Caco-2 (cell line): Measurements from ENCODE around the gene TULP1. TPM values are rescaled to one million over a fixed set of nuclear protein-coding genes. Genes with fewer than 3 reads are reported as not detected.
A peak's percentile ranks its signal among the peaks of the same experiment; 100 is the strongest.

Experiments used
- BruUV-seq: library from RNA; stranded (reverse); fragments of 400-500 nt; replicated peaks from 2 replicates; lab custom pipeline; 2021; lab: Mats Ljungman, UMichigan
- CTCF ChIA-PET: fragments of 300-600 bp; sonication (Branson Sonifier 250); formaldehyde crosslinking; loops from one replicate; lab custom pipeline; 2022; ENCODE audit warnings: antibody characterized with exemption; lab: Charles Lee
- POLR2A ChIA-PET: fragments of 300-600 bp; sonication (Branson Sonifier 250); formaldehyde crosslinking; loops from one replicate; lab custom pipeline; 2022; ENCODE audit warnings: antibody characterized with exemption; lab: Charles Lee
- DNase-seq, 2 experiments: peaks; one replicate each; pipeline versions ENCODE4 v3.0.0 to v3.0.0-alpha.2; 2020 to 2022
- H3K27me3 ChIP-seq: replicated peaks from 2 replicates; pipeline ENCODE4 v1.6.0; 2011; ENCODE audit warnings: low read length; ENCODE audit not compliant: control insufficient read depth, insufficient read depth
- H3K36me3 ChIP-seq: 2 replicates; pipeline ENCODE4 v1.5.1; 2011; ENCODE audit warnings: low read length; ENCODE audit not compliant: control insufficient read depth, insufficient read depth
- H3K4me1 ChIP-seq: fragments of 250-450 bp; sonication (Bioruptor Pico); 2 replicates; pipeline ENCODE4 v1.5.1; 2020; ENCODE audit warnings: mild to moderate bottlenecking
- H3K4me3 ChIP-seq: 2 replicates; pipeline ENCODE4 v1.5.1; 2011; ENCODE audit warnings: low read depth, mild to moderate bottlenecking, control low read depth, low read length
- H3K9me3 ChIP-seq: fragments of 250-450 bp; sonication (Bioruptor Pico); 2 replicates; pipeline ENCODE4 v1.5.1; 2020; ENCODE audit warnings: mild to moderate bottlenecking, moderate library complexity
- H3K27ac Mint-ChIP-seq: one replicate; pipeline ENCODE4 v1.8.0; 2022; ENCODE audit warnings: mixed read lengths; ENCODE audit not compliant: unreplicated experiment
- H3K27me3 Mint-ChIP-seq: one replicate; pipeline ENCODE4 v1.8.0; 2022; ENCODE audit warnings: mixed read lengths; ENCODE audit not compliant: insufficient read depth, unreplicated experiment
- H3K36me3 Mint-ChIP-seq: one replicate; pipeline ENCODE4 v1.8.0; 2022; ENCODE audit warnings: mild to moderate bottlenecking, mixed read lengths; ENCODE audit not compliant: insufficient read depth, unreplicated experiment
- H3K4me1 Mint-ChIP-seq: one replicate; pipeline ENCODE4 v1.8.0; 2022; ENCODE audit warnings: low read depth, mixed read lengths; ENCODE audit not compliant: unreplicated experiment
- H3K4me3 Mint-ChIP-seq: one replicate; pipeline ENCODE4 v1.8.0; 2022; ENCODE audit warnings: mild to moderate bottlenecking, moderate library complexity, mixed read lengths; ENCODE audit not compliant: unreplicated experiment
- H3K9me3 Mint-ChIP-seq: one replicate; pipeline ENCODE4 v1.8.0; 2022; ENCODE audit warnings: mixed read lengths; ENCODE audit not compliant: unreplicated experiment
- CTCF ChIP-seq, 2 experiments: fragments of 200-600 bp in 1 of 2; IDR thresholded peaks; 1 replicate in 1 of 2; 2 replicates in 1 of 2; pipeline versions ENCODE4 v1.5.1 to v1.8.0; 2011 to 2022; ENCODE audit warnings: antibody characterized with exemption in 1 of 2, control low read depth in 1 of 2, inconsistent platforms in 1 of 2, low read depth in 1 of 2, low read length in 1 of 2, mild to moderate bottlenecking in 1 of 2, moderate library complexity in 1 of 2; ENCODE audit not compliant: insufficient read depth in 1 of 2, severe bottlenecking in 1 of 2, unreplicated experiment in 1 of 2
- intact Hi-C: fragments of 100-400 bp; cut with micrococcal nuclease; formaldehyde crosslinking; loops from one replicate; pipeline ENCODE4 v1.10.0; 2022; ENCODE audit not compliant: unreplicated experiment
- total RNA-seq: library from RNA; stranded (reverse); gene quantifications from 2 replicates; pipeline ENCODE4 v1.2.3, GENCODE V29; 2022

TULP1 gene
- total RNA-seq, 1 experiment from 2014 or later: not detected

GRCh38 chr6:35469751-35470662, 42.7 kb downstream of the TULP1 start:
- H3K4me1 Mint-ChIP-seq: peaks cover 26% of the 10 kb centered on the region
- no peak for TF ChIP-seq CTCF (IDR thresholded peaks at IDR 0.05; ENCODE audit: insufficient read depth in 1 of 2, low read depth in 1 of 2, low read length in 1 of 2, severe bottlenecking in 1 of 2, unreplicated experiment in 1 of 2)
- H3K27me3 ChIP-seq: no peaks in the 10 kb centered on the region
- H3K9me3 ChIP-seq: no peaks in the 10 kb centered on the region
- peaks cover 30% of the 10 kb centered on the region for H3K4me1 ChIP-seq
- H3K27me3 Mint-ChIP-seq: no peaks in the 10 kb centered on the region
- DNase-seq: no peak
- peaks cover 83% of the 10 kb centered on the region for H3K36me3 Mint-ChIP-seq
- peak overlapping the region; percentile 88 for H3K27ac Mint-ChIP-seq
- H3K4me3 Mint-ChIP-seq: peak overlapping the region; percentile 86
- no peaks in the 10 kb centered on the region for H3K9me3 Mint-ChIP-seq
- intact Hi-C loops: no loop called here
- H3K4me3 ChIP-seq: peak overlapping the region; percentile 86
- peaks cover 8% of the 10 kb centered on the region; the same call in 1 of the 2 replicates for H3K36me3 ChIP-seq
- BruUV-seq: TSS peak; percentile 57
- CTCF ChIA-PET: no interaction called here
- POLR2A ChIA-PET: interaction anchor here (0.7 kb wide), 1 partner anchor 677 kb away, joined by 3 read pairs; no protein-coding TSS in a partner anchor

GRCh38 chr6:35468980-35469750, 43.5 kb downstream of the TULP1 start:
- Mint-ChIP-seq H3K4me3 (peak overlapping the region; percentile 86), H3K27ac (peak overlapping the region; percentile 88), H3K27me3 (no peaks in the 10 kb centered on the region), H3K36me3 (peaks cover 79% of the 10 kb centered on the region), H3K4me1 (peaks cover 25% of the 10 kb centered on the region), H3K9me3 (no peaks in the 10 kb centered on the region)
- peaks cover 30% of the 10 kb centered on the region for H3K4me1 ChIP-seq
- DNase-seq: no peak
- H3K9me3 ChIP-seq: no peaks in the 10 kb centered on the region
- no peak for TF ChIP-seq CTCF (IDR thresholded peaks at IDR 0.05; ENCODE audit: insufficient read depth in 1 of 2, low read depth in 1 of 2, low read length in 1 of 2, severe bottlenecking in 1 of 2, unreplicated experiment in 1 of 2)
- peaks cover 8% of the 10 kb centered on the region; the same call in 1 of the 2 replicates for H3K36me3 ChIP-seq
- CTCF ChIA-PET: interaction anchor here (1.7 kb wide), 1 partner anchor 27 kb away, joined by 3 read pairs; the partner anchor contains the start of gene TEAD3
- H3K27me3 ChIP-seq: no peaks in the 10 kb centered on the region
- H3K4me3 ChIP-seq: peak overlapping the region; percentile 86
- BruUV-seq: no TSS peak
- intact Hi-C loops: loop anchor here (1.0 kb wide), 3 partner anchors 17 to 175 kb away; partner anchors contain the start of genes FANCE and PPARD
- POLR2A ChIA-PET: interaction anchor here (0.5 to 1.2 kb wide), 3 partner anchors 11 to 295 kb away, joined by 3 to 4 read pairs (median 3); no protein-coding TSS in a partner anchor
